LNCAP (cell line): ENCODE results near the gene GNAI3.
A peak's percentile ranks its signal among the peaks of the same experiment; 100 is the strongest.

Source experiments
- CTCF ChIP-seq: fragments of 450-650 bp; IDR thresholded peaks from 2 replicates; pipeline ENCODE4 v1.5.1; 2017; ENCODE audit warnings: mild to moderate bottlenecking

GNAI3 gene

GRCh38 chr1:109543988-109544735 lies 4.3 kb upstream of the GNAI3 start:
- TF ChIP-seq CTCF, result no peak

GRCh38 chr1:109546311-109547109 lies 1.9 kb upstream of the GNAI3 start:
- peak; percentile 85 for TF ChIP-seq CTCF

GRCh38 chr1:109547463-109548320 lies 723 bp upstream of the GNAI3 start:
- no peak for TF ChIP-seq CTCF

GRCh38 chr1:109556563-109556962 lies 8.1 kb downstream of the GNAI3 start:
- TF ChIP-seq CTCF, result no peak

- no peak for TF ChIP-seq CTCF
Observed at GRCh38 chr1:109557520-109557919, 9.1 kb downstream of the GNAI3 start.

- TF ChIP-seq CTCF, result no peak
Observed at GRCh38 chr1:109559995-109560394, 11.6 kb downstream of the GNAI3 start.

GRCh38 chr1:109564194-109564878 lies 15.9 kb downstream of the GNAI3 start:
- no peak for TF ChIP-seq CTCF
